Measurements from ENCODE around the gene GLP1R. TPM values are rescaled to one million over a fixed set of nuclear protein-coding genes. Genes with fewer than 3 reads are reported as not detected.

The GLP1R gene
- total RNA-seq, 1 experiment from 2014 or later: not detected

DNA sequence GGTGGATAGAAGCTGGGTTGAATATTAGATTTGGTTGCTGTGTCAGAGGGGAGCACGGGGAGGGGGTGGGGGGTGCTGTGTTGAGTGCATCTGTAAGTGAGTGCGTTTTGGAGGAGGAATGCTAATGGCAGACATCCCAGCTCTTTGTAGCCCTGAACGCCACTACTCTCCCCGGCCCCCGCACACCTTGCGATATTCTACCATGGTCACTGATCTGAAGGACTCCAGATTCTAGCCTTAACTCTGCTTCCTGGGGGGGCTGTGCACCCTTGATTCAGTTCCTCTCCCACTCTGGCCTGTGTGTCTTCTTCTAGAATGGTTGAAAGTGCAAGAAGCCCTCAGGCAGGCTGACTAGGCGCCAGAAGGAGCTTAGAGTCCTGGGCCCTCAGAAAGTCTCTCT, 7.1 kb downstream of the GLP1R start:
- no TSS peak for BruUV-seq (replicated peaks)
- DNase-seq (no peak), ATAC-seq (no peak)
- H3K4me1 ChIP-seq (ENCODE audit: insufficient read depth, low read length): peaks cover 9% of the 10 kb centered on the region; the same call in 1 of the 2 replicates
- H3K79me2 ChIP-seq (ENCODE audit: low read length): no peaks in the 10 kb centered on the region
- no peaks in the 10 kb centered on the region for H4K20me1 ChIP-seq (ENCODE audit: low read length)
- no peaks in the 10 kb centered on the region for H3K9me2 ChIP-seq (replicated peaks; ENCODE audit: low read length)
- no peak overlapping the region for H2AFZ ChIP-seq (ENCODE audit: low read length)
- H3F3A ChIP-seq (ENCODE audit: low read length, unreplicated experiment): no peaks in the 10 kb centered on the region
- no peak overlapping the region for H3K9ac ChIP-seq (ENCODE audit: low read length)
- no peak overlapping the region for H3K4me3 ChIP-seq (ENCODE audit: low read length)
- no peaks in the 10 kb centered on the region for H3K36me3 ChIP-seq (ENCODE audit: low read depth, low read length)
- TF ChIP-seq EZH2 (IDR thresholded peaks at IDR 0.05; ENCODE audit: low read length, unreplicated experiment) (no peak), EZH2phosphoT487 (IDR thresholded peaks at IDR 0.05; ENCODE audit: borderline replicate concordance, low read length) (no peak)
- TF ChIP-seq, protein P1, sequence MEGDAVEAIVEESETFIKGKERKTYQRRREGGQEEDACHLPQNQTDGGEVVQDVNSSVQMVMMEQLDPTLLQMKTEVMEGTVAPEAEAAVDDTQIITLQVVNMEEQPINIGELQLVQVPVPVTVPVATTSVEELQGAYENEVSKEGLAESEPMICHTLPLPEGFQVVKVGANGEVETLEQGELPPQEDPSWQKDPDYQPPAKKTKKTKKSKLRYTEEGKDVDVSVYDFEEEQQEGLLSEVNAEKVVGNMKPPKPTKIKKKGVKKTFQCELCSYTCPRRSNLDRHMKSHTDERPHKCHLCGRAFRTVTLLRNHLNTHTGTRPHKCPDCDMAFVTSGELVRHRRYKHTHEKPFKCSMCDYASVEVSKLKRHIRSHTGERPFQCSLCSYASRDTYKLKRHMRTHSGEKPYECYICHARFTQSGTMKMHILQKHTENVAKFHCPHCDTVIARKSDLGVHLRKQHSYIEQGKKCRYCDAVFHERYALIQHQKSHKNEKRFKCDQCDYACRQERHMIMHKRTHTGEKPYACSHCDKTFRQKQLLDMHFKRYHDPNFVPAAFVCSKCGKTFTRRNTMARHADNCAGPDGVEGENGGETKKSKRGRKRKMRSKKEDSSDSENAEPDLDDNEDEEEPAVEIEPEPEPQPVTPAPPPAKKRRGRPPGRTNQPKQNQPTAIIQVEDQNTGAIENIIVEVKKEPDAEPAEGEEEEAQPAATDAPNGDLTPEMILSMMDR (conservative IDR thresholded peaks at IDR 0.05; ENCODE audit: low read depth, low read length): no peak
- no peaks in the 10 kb centered on the region for H3K9me3 ChIP-seq (ENCODE audit: low read length)
- H3K27ac ChIP-seq (ENCODE audit: low read length): no peak overlapping the region
- intact Hi-C loops (cut with micrococcal nuclease): no loop called here
- H3K4me2 ChIP-seq (ENCODE audit: low read length): no peak overlapping the region
- H3K27me3 ChIP-seq (ENCODE audit: low read length): peaks cover 25% of the 10 kb centered on the region
- POLR2A ChIA-PET (ENCODE audit: unreplicated experiment): no interaction called here
- CTCF ChIA-PET: no interaction called here

DNA sequence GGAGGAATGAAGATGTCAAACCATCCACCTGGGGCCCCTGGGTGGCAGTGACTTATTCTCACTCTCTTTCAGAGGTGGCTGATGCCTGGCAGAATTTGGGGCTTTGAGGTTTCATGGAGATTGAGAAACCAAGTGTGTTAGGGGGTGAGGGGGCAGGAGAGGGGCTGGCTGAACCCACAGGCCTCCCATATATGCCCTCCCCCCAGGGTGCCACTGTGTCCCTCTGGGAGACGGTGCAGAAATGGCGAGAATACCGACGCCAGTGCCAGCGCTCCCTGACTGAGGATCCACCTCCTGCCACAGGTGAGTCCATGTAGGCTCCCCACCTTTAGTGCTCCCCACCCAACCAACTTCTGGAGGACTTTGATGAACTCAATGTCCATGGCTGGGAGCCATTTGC, 7.6 kb downstream of the GLP1R start:
- H3K9ac ChIP-seq (ENCODE audit: low read length): no peak overlapping the region
- H3K27me3 ChIP-seq (ENCODE audit: low read length): peaks cover 31% of the 10 kb centered on the region
- H4K20me1 ChIP-seq (ENCODE audit: low read length): no peaks in the 10 kb centered on the region
- BruUV-seq (replicated peaks): no TSS peak
- H3F3A ChIP-seq (ENCODE audit: low read length, unreplicated experiment): no peaks in the 10 kb centered on the region
- no peaks in the 10 kb centered on the region for H3K79me2 ChIP-seq (ENCODE audit: low read length)
- DNase-seq (no peak), ATAC-seq (no peak)
- H3K9me3 ChIP-seq (ENCODE audit: low read length): no peaks in the 10 kb centered on the region
- TF ChIP-seq EZH2phosphoT487 (IDR thresholded peaks at IDR 0.05; ENCODE audit: borderline replicate concordance, low read length): no peak
- TF ChIP-seq, protein P1 (conservative IDR thresholded peaks at IDR 0.05; ENCODE audit: low read depth, low read length): no peak
- no peak for TF ChIP-seq EZH2 (IDR thresholded peaks at IDR 0.05; ENCODE audit: low read length, unreplicated experiment)
- H3K4me3 ChIP-seq (ENCODE audit: low read length): no peak overlapping the region
- no peak overlapping the region for H2AFZ ChIP-seq (ENCODE audit: low read length)
- intact Hi-C loops (cut with micrococcal nuclease): no loop called here
- no peaks in the 10 kb centered on the region for H3K9me2 ChIP-seq (replicated peaks; ENCODE audit: low read length)
- H3K4me2 ChIP-seq (ENCODE audit: low read length): no peak overlapping the region
- peaks cover 7% of the 10 kb centered on the region; the same call in 1 of the 2 replicates for H3K4me1 ChIP-seq (ENCODE audit: insufficient read depth, low read length)
- POLR2A ChIA-PET (ENCODE audit: unreplicated experiment): no interaction called here
- CTCF ChIA-PET: no interaction called here
- H3K36me3 ChIP-seq (ENCODE audit: low read depth, low read length): no peaks in the 10 kb centered on the region
- no peak overlapping the region for H3K27ac ChIP-seq (ENCODE audit: low read length)

DNA sequence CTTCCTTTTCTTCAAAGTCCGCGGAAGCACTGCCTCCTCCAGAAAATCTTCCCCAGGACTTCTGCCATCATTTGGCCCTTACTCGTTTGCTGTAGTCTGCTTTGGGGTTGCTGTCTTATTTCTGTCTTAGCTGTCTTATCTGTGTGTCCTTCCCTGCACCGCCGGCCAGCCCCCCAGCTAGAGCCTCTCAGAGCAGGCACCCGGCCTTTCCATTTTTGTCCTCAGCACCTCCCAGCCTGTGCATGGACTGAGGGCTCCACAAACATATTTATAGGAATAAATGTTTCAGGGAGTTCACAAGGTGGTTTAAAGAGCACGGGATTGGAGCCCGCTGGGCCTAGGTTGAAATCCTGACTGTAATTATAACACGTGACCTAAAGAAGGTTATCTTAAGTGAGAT, 8.1 kb downstream of the GLP1R start:
- Histone ChIP-seq H3K9me2 (replicated peaks; ENCODE audit: low read length) (no peaks in the 10 kb centered on the region), H3K4me2 (ENCODE audit: low read length) (no peak overlapping the region), H4K20me1 (ENCODE audit: low read length) (no peaks in the 10 kb centered on the region), H3K27me3 (ENCODE audit: low read length) (peaks cover 36% of the 10 kb centered on the region), H3K4me1 (ENCODE audit: insufficient read depth, low read length) (0 out of 2 replicates have a peak, but pooled peaks cover 2% of the 10 kb centered on the region), H3F3A (ENCODE audit: low read length, unreplicated experiment) (no peaks in the 10 kb centered on the region), H3K9ac (ENCODE audit: low read length) (no peak overlapping the region), H3K36me3 (ENCODE audit: low read depth, low read length) (no peaks in the 10 kb centered on the region), H3K9me3 (ENCODE audit: low read length) (no peaks in the 10 kb centered on the region), H2AFZ (ENCODE audit: low read length) (no peak overlapping the region), H3K79me2 (ENCODE audit: low read length) (no peaks in the 10 kb centered on the region), H3K4me3 (ENCODE audit: low read length) (no peak overlapping the region), H3K27ac (ENCODE audit: low read length) (no peak overlapping the region)
- BruUV-seq (replicated peaks): no TSS peak
- intact Hi-C loops (cut with micrococcal nuclease): no loop called here
- DNase-seq (no peak), ATAC-seq (no peak)
- CTCF ChIA-PET: no interaction called here
- TF ChIP-seq, protein P1 (conservative IDR thresholded peaks at IDR 0.05; ENCODE audit: low read depth, low read length): no peak
- TF ChIP-seq EZH2 (IDR thresholded peaks at IDR 0.05; ENCODE audit: low read length, unreplicated experiment): no peak
- TF ChIP-seq EZH2phosphoT487 (IDR thresholded peaks at IDR 0.05; ENCODE audit: borderline replicate concordance, low read length): no peak
- POLR2A ChIA-PET (ENCODE audit: unreplicated experiment): no interaction called here
